GM03348 (cell line): ENCODE measurements around the gene ATP9B.
A peak's percentile ranks its signal among the peaks of the same experiment; 100 is the strongest.
"Not testable (repeated sequence)": the region's sequence is repeated elsewhere in the genome, so short reads cannot be mapped to it uniquely, and the experiment has no call there.

Source experiments
- DNase-seq: peaks from one replicate; pipeline ENCODE4 v3.0.0; 2012; ENCODE audit warnings: low spot score

ATP9B gene

DNA sequence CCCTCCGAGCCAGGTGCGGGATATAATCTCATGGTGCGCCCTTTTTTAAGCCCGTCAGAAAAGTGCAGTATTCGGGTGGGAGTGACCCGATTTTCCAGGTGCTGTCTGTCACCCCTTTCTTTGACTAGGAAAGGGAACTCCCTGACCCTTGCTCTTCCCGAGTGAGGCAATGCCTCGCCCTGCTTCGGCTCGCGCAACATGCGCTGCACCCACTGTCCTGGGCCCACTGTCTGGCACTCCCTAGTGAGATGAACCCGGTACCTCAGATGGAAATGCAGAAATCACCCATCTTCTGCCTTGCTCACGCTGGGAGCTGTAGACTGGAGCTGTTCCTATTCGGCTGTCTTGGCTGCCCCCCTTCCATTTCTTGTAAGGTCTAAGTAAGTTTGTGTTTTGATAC is 221.2 kb downstream of the ATP9B start:
- DNase-seq = not testable (repeated sequence)

DNA sequence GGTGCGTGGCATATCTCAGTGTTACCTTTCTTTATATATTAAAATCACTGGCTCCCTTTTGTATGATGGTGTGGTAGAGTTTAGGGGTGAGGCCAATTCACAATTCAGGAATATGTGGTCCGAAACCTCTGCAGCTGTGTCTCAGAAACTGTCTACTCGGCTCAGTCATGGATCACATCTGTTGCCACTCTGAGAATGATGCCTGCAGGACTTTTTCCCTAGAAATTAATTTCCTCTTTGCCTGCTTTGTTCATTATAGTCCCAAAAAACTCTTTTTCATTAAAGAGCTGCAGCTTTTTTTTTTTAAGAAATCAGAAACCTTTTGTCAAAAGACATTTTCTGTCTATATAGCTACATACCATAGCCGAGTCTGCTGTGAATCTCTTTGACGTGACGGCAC is 221.7 kb downstream of the ATP9B start:
- no peak for DNase-seq

DNA sequence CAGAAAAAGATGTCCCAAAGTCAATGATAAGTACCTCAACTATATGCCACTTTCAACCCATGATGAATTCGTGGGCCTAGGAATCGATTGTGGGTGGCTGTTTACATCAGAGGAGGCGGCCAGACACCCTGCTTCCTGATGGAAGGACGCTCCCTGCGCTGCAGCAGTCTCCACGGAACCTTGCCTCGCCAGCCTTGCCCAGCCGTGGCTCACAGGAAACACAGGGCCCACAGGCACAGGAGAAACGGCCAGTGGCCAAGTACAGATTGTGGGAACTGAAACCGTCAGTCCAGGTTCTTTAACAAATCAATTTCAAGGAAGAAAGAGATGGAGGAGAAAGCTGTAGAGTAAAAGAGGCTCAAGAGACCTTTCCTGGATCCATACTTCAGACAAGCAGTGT is 225.0 kb downstream of the ATP9B start:
- no peak for DNase-seq

DNA sequence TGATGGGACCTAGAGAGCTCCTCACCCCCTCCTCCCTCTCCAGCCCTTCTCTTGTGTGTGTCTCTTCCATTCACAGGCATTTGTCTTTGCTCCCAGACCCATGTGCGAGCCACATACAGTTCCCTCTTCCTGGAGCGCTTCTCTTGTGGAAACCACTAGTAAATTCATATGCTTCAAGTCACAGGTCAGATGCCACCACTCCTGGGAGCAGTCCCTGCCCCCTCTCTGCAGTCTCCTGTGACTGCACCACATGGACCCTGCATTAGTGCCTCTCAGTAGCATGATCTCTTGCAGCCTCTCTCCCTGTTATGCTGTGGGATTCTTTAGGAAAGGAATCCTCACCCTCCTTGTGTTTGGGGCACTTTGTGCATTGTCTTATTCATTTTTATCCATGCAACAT is 230.1 kb downstream of the ATP9B start:
- DNase-seq = no peak

DNA sequence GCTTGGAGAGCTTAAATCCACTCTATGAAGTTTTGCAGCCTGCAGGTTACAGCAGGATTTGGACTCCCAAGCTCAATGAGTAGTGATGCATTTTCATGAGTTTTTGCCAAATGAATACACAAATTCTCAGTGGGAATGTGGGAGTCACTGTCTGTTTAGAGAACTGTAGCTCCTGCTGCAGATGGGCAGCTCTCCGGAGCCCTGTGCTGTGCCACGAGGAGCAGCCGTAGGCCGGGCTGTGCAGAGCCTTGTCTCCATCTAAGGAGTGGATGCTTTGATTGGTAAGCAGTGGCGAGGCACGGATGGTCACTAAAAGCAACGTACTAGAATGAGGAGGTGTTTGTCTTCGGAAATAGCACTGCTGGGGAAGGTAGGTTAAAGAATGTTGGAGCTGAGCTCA is 230.5 kb downstream of the ATP9B start:
- no peak for DNase-seq

DNA sequence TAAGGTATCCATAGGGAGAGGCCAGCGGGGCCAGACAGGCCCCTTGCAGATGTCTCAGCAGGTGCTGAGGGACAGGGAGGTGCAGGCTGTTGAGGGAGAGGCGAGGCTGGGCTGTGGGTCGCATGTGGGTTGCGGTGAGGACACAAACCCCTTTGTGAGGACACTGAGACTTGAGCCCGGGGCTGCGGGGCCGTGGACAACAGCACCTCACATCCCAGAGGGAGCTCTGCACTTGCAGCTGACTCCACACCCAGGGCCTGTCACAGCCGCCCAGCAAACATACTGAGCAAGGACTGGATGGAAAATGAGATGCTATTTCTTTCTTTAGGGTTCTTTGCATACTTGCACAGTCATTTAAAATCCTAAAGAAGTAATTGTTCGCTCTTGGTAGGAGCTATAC is 231.2 kb downstream of the ATP9B start:
- DNase-seq = no peak

DNA sequence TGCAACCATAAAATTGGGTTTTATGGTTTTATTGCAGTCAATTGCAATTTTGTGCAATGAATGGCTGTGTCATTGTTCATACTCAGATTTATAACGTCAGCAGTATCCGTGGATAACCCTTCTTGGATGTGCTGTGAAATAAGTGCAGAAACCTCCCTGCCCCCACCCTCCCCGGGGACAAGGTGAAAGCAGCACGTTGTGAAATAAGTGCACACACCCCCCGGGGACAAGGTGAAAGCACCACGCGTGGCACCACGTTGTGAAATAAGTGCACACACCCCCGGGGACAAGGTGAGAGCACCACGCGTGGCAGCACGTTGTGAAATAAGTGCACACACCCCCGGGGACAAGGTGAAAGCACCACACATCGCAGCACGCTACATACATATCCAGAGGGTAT is 232.9 kb downstream of the ATP9B start:
- DNase-seq = no peak

DNA sequence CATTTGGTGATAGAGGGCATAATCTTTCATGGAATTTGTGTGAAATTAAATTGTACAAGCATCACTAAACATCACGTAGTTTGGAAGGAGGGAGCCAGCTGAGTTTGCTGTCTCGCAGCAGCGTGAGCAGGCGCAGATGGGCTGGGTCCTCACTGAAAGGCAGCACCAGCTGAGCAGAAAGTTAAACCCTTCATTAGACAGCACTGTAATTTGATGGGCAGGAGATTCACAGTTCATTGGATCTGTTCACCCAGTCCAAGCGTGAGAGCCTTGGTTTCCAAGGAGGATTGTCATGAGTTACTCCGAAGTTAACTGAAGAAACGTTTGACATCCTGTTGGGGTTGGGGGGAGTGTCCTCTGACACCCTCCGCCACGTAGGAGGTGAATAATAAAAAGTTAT is 236.7 kb downstream of the ATP9B start:
- DNase-seq = no peak

DNA sequence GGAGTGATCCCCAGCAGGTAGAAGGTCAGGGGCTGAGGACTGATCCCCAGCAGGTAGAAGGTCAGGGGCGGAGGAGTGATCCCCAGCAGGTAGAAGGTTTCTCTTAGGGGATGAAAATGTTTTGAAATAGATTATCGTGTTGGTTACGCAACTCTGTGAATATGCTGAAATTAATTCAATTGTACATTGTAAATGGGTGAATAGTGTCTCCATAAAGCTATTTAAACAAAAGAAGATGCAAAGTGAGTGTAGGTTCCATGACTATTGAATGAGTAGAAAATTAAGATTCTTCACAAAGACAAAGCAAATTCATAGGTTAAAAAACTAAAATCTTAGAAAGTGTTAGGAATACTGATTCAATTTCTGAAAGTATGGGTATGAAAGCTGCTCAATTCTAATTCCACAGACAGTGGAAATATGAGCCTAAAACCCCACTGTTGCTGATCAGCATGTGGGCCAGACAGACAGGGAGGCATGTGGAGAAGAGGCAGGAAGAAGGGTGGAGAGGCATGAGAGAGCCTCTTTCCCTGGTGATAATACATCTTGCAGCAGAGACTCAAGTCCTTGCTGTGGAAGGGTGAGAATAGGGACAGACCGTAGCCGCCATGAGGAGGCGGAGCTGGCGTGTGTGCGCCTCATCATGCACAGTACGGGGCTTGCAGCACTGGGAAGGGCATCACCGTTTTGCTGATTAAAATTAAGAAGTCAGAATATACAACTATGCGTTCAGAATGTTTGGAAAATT is 240.6 kb downstream of the ATP9B start:
- peak; percentile 26 for DNase-seq

DNA sequence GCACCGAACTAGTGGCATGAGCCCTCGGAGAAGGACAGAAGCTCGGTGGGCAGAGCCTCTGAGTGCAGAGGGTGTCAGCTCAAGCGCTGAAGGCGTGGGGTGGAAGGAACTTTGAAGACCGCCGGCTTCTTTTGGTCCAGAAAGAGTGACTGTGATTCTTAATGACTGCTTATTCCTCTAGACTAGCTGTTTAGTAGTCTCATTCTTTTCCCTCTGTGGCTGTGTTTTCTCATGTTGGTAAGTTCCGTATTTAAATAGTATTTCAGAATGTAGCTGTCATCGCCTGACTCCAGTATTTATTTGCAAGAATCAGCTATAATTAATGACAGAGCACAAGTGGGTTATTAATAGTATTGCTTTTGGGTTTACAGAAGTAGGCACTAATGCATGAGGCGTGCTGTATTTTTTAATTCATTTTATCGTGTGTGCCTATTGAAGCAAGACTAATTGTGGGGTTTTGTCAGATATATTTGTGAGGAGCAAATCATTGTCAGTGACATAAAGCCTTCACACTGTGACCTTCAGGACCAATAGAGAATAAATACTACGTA is 245.7 kb downstream of the ATP9B start:
- no peak for DNase-seq

DNA sequence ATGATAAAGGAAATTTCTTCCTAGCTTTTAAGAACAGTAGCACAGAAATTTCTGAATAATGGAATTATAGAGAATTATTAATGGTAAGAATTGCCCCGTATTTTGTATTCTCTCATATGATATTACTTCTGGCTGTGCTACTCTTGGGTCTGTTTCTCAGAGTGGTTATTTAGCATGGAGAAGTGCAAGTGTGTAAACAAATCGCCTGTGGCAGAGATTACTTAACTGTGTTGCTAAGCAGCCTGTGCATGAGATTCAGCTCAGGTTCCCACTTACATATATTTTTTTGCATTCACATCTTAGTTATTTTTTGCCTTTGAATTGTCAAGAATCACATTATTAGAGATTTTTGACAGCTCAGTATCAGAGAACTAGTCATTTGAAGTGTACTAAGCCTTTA is 246.4 kb downstream of the ATP9B start:
- no peak for DNase-seq

DNA sequence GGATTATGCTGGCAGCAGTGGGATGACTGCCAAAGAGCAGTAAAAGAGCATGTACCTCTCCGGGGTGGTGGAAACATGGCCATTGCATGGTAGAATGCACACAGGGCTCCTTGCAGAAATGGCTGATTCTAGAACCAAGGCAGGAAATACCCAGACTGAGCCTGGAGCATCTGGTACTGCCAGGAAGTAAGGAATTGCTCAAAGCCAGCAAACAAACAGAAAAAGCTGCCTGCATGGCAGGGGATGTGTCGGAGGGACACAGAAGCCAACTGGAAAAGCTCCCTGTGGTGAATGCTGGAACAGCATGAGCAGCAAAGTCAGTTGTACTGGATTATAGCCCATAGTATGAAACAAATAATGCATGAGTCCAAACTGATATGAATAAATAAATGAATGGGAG is 248.5 kb downstream of the ATP9B start:
- no peak for DNase-seq

DNA sequence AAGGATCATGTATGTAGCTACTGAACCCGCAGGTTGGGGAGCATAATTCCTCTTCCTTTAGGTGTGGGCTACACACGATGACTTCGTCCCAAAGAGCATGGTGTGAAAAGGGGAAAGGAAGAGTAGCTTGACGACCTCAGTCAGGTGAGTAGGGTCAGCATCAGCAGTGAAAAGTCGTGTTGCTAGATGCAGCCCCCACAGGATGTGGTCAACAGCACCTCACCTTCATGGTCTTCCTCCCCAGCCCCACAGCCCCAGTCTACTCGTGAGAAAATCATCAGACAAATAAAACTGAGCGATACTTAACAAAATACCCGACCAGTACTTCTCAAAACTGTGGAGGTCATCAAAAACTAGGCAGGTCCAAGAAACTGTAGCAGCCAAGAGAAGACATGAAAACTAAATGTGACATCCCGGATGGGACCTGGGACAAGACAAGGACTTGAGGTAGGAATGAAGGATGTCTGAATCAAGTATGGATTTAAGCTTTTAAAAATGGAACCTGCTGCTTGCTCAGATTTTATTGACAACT is 249.0 kb downstream of the ATP9B start:
- no peak for DNase-seq

DNA sequence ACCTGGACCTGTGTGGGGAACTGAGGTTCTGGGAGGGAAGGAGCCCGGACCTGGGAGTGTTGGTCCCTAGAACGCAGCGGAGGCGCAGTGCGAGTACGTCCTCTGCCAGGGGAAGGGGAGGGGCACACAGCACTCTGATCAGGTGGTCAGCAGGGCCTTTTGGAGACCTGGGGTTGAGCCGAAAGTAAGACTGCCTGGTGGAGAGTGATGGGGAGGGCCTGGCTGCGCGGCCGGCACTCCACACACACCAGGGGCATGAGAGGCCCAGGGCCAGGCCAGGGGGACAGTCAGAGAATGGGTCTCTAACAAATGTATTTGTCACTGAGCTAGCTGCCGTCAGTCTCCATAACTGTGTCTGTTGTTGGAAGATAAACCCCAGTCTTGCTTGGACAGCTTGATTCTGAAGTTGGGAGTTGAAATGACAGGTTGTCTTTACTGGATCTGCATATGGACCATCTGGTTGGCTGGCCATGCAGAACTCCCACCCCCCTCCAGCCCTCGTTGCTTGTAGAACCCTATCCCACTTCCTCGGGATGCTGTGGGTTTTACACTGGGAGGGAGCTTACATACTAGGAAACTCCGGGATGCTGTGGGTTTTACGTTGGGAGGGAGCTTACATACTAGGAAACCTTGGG is 251.1 kb downstream of the ATP9B start:
- no peak for DNase-seq

DNA sequence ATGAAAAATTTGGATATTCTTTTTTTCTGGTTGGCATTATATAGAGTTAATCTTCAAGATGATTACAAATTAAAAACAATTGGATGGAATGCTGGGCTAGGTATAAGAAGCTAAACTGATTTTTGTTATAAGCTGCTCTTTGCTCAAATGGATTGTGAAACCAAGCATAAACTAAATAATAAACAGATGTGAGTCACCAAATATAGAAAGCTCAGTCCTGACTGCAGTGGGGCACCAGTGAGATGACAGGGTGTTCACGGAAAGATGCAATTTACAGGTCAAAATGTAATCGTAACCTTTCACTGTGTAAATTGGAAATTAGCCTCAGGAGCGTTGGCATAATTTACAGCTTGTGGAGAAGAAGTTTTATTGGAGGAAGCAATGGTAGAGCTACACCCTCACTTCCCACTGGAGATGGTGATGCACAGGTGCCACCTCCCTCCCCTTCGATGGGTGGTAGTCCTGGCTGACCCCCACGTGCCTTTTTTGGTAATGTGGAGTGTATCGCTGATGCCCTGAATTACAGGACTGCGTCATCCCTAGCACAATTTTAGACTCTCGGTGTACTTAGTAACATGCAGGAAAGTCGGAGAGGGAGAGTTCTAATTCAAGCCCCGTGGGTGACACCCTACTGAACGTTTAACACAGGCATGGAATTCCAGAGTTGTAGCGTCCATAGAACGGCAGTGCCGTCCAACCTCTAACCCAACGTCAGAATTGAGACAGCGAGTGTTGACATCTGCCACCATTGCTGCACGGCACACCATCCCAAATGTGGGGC is 252.6 kb downstream of the ATP9B start:
- DNase-seq = peak; percentile 82

DNA sequence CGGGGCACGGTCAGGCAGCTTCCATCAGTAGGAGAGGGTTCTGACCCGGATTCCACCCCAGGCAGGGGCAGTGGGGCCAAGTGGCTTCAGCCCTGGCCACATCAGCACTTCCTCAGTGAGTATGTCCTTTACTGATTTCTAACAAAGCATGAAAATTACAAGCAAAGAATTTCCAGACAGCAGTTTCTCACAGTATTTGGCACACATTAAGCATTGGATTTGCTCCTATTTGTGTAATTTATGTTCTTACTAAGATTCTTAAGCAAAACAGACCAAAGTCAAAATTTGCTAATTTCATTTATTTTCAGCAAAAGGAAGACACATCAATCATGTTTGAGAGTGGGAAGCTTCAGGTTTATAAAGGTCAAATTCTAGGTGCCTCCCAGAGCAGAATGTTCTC is 253.2 kb downstream of the ATP9B start:
- DNase-seq = peak; percentile 31

DNA sequence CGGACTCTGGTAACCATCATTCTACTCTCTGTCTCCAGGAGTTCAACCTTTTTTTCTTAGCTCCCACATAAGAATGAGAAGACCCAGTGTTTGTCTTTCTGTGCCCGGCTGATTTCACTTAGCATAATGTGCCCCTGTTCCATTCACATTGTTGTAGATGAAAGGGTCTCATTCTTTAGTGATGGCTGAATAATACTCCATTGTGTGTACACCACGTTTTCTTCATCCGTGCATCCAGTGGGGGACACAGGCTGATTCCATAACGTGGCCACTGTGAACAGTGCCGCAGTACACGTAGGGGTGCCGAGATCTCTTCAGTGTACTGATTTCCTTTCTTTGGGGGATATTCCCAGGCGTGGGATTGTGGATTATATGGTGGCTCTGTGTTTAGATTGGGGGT is 254.3 kb downstream of the ATP9B start:
- DNase-seq = no peak

DNA sequence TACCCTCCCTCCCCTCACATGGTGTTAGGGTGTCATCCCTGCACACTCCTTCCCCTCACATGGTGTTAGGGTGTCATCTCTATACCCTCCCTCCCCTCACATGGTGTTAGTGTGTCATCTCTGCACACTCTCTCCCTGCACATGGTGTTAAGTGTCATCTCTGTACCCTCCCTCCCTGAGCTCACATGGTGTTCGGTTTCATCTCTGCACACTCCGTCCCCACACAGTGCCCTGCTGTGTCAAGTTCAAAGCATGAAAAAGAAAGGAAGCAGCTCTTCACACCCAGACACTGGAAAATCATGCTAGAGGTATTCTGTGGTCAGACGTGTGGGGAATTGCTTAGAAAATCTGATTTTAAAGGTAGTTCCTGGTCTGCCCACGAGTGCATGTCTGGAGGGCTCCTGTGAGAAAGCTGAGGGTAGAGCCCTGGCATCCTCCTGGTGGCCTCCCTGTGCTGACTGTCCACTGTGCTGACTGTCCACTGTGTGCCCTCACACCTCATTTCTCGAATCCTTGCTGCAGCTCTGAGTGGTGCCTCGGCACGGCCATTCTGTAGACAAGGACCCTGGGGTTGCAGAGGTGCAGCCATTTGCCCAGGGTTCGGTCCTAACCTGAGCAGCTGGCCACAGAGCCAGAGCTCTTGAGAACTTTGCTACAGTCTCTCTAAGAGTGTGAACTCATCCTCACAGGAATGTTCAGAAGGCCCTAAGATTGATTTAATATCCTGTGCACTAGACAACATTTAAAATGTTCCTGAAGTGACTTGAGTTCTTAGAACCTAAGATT is 257.4 kb downstream of the ATP9B start:
- DNase-seq = no peak

DNA sequence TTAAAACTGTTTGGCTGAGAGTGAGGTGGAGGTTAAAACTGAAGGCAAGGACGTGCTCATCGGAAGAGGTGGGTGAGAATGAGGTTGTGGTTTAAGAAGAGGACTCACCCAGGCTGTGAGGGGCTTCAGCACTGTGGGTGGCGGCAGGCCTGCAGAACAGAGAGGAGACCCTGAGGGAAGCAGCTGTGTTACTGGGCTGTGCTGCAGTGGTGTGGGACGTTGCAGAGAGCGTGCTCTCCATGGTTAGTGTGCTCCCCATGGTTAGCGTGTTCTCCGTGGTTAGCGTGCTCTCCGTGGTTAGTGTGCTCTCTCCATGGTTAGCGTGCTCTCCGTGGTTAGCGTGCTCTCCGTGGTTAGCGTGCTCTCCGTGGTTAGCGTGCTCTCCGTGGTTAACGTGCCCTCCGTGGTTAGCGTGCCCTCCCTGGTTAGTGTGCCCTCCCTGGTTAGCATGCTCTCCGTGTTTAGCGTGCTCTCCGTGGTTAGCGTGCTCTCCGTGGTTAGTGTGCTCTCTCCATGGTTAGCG is 258.1 kb downstream of the ATP9B start:
- DNase-seq = no peak

DNA sequence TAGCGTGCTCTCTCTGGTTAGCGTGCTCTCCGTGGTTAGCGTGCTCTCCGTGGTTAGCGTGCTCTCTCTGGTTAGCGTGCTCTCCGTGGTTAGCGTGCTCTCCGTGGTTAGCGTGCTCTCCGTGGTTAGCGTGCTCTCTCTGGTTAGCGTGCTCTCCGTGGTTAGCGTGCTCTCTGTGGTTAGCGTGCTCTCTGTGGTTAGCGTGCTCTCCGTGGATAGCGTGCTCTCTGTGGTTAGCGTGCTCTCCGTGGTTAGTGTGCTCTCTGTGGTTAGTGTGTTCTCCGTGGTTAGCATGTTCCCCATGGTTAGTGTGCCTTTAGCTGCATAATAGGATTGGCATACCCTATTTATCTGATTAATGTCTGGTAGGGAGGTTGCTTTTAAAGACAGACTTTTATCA is 258.7 kb downstream of the ATP9B start:
- not testable (repeated sequence) for DNase-seq

DNA sequence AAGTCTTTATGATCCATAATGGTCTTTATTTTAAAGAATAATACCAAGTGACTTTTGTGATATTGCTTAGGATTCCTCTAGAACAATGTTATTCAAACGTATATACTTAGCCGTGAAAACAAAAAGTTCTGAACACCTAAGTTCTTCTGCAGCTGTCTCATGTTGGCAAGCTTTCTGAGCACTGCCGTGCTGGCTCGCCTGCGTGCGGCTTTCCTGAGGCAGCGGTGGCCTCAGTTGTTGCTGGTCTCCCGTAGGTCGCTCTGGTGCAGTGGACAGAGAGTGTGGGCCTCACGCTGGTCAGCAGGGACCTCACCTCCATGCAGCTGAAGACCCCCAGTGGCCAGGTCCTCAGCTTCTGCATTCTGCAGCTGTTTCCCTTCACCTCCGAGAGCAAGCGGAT is 259.7 kb downstream of the ATP9B start:
- no peak for DNase-seq

DNA sequence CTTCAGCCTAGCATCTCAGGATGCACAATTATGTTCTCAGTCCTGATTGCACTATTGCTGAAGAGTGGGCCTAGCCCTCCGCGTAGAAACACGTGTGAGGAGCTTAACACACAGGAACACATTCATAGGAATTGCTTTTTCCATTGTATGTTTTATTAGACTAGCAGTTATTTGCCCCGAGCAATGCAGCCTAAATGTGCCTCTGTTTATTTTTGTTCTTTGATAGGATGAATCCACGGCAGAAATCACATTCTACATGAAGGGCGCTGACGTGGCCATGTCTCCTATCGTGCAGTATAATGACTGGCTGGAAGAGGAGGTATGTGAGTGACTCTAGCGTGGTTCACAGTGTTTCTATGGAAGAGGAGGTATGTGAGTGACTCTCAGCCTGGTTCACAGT is 260.6 kb downstream of the ATP9B start:
- no peak for DNase-seq
